SJSA1 (cell line): Measurements from ENCODE around the gene PFKL. TPM values are rescaled to one million over a fixed set of nuclear protein-coding genes. Genes with fewer than 3 reads are reported as not detected.

Source experiments
- DNase-seq, 2 experiments: peaks; one replicate each; pipeline ENCODE4 v3.0.0-alpha.2; 2015 to 2020; ENCODE audit warnings: low spot score in 2 of 2, low read depth in 1 of 2
- H3K27ac ChIP-seq: fragments of 250-450 bp; sonication (Bioruptor Pico); 2 replicates; pipeline ENCODE4 v1.5.1; 2020; ENCODE audit warnings: mild to moderate bottlenecking, moderate library complexity
- H3K27me3 ChIP-seq: fragments of 250-450 bp; sonication (Bioruptor Pico); replicated peaks from 2 replicates; pipeline ENCODE4 v1.5.1; 2020; ENCODE audit warnings: mild to moderate bottlenecking, moderate library complexity
- H3K36me3 ChIP-seq: fragments of 250-450 bp; sonication (Bioruptor Pico); 2 replicates; pipeline ENCODE4 v1.5.1; 2020; ENCODE audit warnings: mild to moderate bottlenecking
- H3K4me1 ChIP-seq: fragments of 250-450 bp; sonication (Bioruptor Pico); replicated peaks from 2 replicates; pipeline ENCODE4 v1.6.1; 2021; ENCODE audit warnings: mild to moderate bottlenecking
- H3K4me3 ChIP-seq: fragments of 250-450 bp; sonication (Bioruptor Pico); 2 replicates; pipeline ENCODE4 v1.5.1; 2020; ENCODE audit warnings: mild to moderate bottlenecking
- H3K9me3 ChIP-seq: fragments of 250-450 bp; sonication (Bioruptor Pico); replicated peaks from 2 replicates; pipeline ENCODE4 v1.5.1; 2020; ENCODE audit warnings: mild to moderate bottlenecking
- total RNA-seq: library from RNA; depleted of rRNA; stranded (reverse); fragments of >200 nt; shearing (Covaris generic); gene quantifications from 2 replicates; pipeline ENCODE4 v1.2.3, GENCODE V29; 2014

PFKL gene
- total RNA-seq, 1 experiment from 2014 or later = 134 TPM

DNA sequence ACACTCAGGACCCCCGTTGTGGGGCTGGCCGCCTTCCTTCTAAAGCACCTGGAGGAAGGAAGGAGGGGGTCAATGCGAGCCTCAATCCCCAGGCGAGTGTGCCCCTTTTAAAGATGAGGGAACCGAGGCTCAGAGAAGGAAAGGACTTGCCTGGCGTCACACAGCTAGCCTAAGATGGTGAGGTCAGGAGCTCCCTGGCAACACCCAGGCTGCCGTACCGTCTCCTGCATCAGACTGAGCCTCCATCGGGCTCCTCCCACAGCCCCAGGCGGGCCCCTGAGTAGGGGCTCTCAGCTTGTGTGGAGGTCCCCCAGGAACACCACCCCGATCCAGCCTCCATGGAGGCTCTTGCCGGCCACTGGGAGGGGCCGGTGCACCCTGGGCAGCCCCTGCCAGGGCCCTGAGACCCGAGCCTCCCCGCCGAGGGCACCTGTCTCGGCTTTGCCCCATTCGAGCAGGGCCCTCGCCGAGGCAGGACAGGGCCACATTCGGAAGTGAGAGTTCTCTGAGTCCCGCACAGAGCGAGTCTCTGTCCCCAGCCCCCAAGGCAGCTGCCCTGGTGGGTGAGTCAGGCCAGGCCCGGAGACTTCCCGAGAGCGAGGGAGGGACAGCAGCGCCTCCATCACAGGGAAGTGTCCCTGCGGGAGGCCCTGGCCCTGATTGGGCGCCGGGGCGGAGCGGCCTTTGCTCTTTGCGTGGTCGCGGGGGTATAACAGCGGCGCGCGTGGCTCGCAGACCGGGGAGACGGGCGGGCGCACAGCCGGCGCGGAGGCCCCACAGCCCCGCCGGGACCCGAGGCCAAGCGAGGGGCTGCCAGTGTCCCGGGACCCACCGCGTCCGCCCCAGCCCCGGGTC is 14.5 kb upstream of the PFKL start, which contains the start of gene AIRE:
Gene AIRE (plus strand): TSS at position 739 of the 855 bp plus-strand sequence. CDS start 131 bp downstream, outside the sequence.
- H3K4me1 ChIP-seq = peaks cover 7% of the 10 kb centered on the region
- H3K4me3 ChIP-seq = peak within 1 kb of the TSS; percentile 9; the same call in 1 of the 2 replicates
- peak in 1 of 2 experiments; percentile 70 for DNase-seq
- H3K9me3 ChIP-seq = no peaks in the 10 kb centered on the region; the same call in 1 of the 2 replicates
- 0 out of 2 replicates have a peak, but pooled peaks cover 4% of the 10 kb centered on the region for H3K27me3 ChIP-seq
- H3K27ac ChIP-seq = no peak within 1 kb of the TSS
- no peaks in the 10 kb centered on the region for H3K36me3 ChIP-seq

DNA sequence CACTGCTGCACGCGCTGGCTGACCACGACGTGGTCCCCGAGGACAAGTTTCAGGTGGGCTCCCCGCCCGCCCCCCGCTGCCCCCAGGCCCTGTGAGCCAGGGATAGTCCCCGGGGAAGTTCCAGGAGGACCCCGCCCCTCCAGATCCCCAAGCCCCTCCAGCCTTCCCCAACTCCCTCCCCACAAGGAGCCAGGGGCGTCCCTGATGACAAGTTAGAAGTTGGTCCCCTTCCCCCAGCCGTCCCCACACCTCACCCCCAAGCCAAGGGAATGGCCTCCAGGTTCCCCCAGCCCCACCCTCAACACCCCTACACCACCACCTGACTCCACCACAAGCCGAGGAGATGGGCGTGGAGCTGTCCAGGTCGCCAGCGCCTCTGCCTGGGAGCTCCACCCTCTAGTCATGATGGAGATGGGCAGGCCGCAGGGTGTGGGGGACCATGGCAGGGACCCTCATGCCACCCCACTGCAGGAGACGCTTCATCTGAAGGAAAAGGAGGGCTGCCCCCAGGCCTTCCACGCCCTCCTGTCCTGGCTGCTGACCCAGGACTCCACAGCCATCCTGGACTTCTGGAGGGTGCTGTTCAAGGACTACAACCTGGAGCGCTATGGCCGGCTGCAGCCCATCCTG is 13.7 kb upstream of the PFKL start:
- Histone ChIP-seq H3K4me3 (no peak overlapping the region), H3K4me1 (peaks cover 7% of the 10 kb centered on the region)

DNA sequence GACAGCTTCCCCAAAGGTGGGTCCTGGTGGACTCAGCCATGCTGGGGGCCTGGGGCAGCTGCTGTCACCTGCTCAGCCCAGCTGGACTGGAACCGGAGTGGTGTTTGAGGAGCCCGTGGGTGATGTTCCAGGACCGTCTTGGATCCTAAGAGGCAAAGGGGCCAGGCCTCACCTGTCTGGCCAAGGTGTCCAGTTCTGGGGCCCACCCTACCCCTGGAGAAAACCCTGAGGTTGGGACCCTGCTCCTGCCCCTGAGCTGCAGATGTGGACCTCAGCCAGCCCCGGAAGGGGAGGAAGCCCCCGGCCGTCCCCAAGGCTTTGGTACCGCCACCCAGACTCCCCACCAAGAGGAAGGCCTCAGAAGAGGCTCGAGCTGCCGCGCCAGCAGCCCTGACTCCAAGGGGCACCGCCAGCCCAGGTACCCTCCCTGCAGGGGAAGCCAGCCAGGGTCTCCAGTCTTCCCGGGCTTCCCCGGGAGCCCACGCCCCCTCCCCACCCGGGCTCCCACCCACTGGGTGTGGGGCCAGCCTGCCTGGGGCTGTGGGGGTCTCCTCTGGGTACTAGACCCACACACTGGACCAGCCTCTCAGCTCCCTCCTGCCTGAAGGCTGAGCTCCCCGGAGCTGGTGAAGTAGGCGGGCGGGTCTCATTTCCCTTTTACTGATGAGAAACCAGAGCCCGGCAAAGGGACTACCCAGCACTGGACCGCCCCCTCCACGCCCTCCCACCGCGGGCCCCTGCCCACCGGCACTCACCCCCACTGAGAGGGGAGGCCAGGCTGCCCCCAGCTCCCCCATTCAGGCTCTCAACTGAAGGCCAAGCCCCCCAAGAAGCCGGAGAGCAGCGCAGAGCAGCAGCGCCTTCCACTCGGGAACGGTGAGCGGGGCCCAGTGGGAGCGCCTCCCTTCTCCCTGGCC is 12.9 kb upstream of the PFKL start:
- H3K36me3 ChIP-seq = no peaks in the 10 kb centered on the region
- no peak overlapping the region for H3K4me3 ChIP-seq
- 0 out of 2 replicates have a peak, but pooled peaks cover 4% of the 10 kb centered on the region for H3K27me3 ChIP-seq
- peaks cover 7% of the 10 kb centered on the region for H3K4me1 ChIP-seq
- H3K9me3 ChIP-seq = no peaks in the 10 kb centered on the region; the same call in 1 of the 2 replicates
- H3K27ac ChIP-seq = no peak overlapping the region
- no peak for DNase-seq

More for the DNA sequence above, 13.7 kb upstream of the PFKL start:
- Histone ChIP-seq H3K27ac (no peak overlapping the region), H3K27me3 (0 out of 2 replicates have a peak, but pooled peaks cover 4% of the 10 kb centered on the region), H3K36me3 (no peaks in the 10 kb centered on the region), H3K9me3 (no peaks in the 10 kb centered on the region; the same call in 1 of the 2 replicates)
- DNase-seq = no peak

DNA sequence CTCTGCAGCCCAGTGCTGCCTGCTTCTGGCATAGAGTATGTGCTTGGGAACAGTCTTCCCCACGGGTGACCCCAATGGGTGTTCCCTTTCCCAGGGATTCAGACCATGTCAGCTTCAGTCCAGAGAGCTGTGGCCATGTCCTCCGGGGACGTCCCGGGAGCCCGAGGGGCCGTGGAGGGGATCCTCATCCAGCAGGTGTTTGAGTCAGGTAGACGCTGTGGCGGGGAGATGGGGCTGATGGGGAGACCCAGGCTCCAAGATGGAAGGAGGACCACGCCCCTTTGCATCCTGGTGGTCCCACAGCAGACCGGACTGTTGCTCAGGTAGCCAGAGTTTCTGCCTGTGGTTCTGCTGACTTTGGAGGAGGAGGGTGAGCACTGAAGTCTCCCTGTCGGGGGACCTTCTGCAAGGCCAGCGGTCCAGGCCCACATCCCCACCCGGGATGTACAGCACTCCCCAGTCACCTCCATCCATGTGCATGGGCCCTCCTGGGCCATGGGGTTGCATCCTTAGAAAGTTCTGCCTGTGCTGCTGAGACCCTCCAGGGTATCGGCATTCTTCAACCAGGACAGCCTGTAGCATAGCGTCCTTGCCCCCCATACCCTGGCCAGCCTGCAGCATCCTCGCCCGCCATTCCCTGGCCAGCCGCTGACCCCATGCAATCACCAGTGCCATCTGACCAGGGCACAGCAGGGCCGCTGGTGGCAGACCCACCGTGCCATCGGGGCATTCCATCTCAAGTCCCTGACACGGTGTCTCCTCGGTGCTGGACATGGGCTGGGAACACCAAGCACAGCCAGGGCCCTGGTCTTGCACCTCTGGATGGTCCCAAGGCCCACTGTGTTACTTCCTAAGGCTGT is 11.4 kb upstream of the PFKL start:
- DNase-seq = no peak
- Histone ChIP-seq H3K4me1 (peaks cover 7% of the 10 kb centered on the region), H3K4me3 (no peak overlapping the region), H3K27me3 (0 out of 2 replicates have a peak, but pooled peaks cover 4% of the 10 kb centered on the region), H3K9me3 (no peaks in the 10 kb centered on the region; the same call in 1 of the 2 replicates), H3K27ac (no peak overlapping the region), H3K36me3 (no peaks in the 10 kb centered on the region)

DNA sequence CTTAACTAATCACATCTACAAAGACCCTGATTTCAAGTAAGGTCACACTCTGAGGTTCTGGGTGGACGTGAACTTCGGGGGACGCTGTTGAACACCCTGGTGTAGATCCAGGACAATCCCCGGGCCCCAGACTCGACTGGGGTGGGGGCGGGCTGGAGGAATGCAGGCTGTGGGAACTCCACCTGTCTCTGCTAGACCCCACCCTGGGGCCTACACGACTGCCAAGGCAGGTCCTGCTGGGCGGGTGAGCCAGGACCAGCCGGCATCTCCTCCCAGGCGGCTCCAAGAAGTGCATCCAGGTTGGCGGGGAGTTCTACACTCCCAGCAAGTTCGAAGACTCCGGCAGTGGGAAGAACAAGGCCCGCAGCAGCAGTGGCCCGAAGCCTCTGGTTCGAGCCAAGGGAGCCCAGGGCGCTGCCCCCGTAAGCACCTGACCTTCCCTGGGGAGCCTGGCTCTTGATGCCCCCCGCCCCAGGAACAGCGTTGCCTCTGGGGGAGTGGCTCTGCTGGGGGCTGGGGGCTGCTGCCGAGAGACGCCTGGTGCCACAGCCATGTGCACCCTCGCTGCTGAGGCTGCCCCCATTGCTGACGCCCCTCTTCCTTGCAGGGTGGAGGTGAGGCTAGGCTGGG is 10.4 kb upstream of the PFKL start:
- H3K36me3 ChIP-seq = no peaks in the 10 kb centered on the region
- 0 out of 2 replicates have a peak, but pooled peaks cover 4% of the 10 kb centered on the region for H3K27me3 ChIP-seq
- H3K4me3 ChIP-seq = no peak overlapping the region
- no peaks in the 10 kb centered on the region; the same call in 1 of the 2 replicates for H3K9me3 ChIP-seq
- H3K27ac ChIP-seq = no peak overlapping the region
- H3K4me1 ChIP-seq = peaks cover 7% of the 10 kb centered on the region
- DNase-seq = no peak

DNA sequence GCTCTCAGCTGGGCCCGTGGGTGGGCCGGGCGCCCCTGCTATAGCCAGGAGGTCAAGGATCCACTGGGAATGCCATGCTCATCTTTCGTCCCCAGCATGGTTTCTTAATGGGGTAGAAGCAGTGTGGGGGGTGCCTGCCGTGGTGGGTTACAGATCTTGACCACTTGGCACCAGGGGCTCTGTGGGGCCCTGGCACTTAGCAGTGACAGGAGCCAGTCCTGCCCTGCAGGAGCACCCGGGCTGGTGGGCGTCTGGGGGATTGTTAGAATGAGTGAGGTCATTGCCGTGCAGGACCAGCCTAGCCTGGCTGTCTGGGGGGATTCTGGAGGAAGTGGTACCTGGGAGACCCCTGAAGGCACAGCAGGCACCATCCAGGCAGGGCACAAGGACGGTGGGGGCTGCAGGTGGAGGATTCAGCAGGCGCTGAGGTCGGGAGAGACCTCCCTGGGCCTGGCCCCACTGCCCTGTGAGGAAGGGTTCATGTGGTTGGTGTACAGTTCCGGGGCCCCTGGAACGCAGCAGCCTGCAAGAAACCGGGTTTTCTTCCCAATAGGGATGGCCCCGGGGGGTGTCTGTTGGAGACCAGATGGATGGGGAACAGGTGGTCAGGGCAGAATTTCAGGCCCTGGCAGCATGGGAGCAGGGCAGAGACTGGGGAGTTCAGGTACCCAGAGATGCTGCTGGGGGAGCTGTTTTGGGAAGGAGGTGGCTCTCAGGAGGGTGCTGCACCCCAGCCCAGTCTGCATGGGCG is 9.4 kb upstream of the PFKL start:
- Histone ChIP-seq H3K4me1 (peaks cover 4% of the 10 kb centered on the region), H3K27ac (no peak overlapping the region), H3K36me3 (no peaks in the 10 kb centered on the region), H3K27me3 (0 out of 2 replicates have a peak, but pooled peaks cover 2% of the 10 kb centered on the region), H3K9me3 (no peaks in the 10 kb centered on the region; the same call in 1 of the 2 replicates), H3K4me3 (no peak overlapping the region)
- no peak for DNase-seq

DNA sequence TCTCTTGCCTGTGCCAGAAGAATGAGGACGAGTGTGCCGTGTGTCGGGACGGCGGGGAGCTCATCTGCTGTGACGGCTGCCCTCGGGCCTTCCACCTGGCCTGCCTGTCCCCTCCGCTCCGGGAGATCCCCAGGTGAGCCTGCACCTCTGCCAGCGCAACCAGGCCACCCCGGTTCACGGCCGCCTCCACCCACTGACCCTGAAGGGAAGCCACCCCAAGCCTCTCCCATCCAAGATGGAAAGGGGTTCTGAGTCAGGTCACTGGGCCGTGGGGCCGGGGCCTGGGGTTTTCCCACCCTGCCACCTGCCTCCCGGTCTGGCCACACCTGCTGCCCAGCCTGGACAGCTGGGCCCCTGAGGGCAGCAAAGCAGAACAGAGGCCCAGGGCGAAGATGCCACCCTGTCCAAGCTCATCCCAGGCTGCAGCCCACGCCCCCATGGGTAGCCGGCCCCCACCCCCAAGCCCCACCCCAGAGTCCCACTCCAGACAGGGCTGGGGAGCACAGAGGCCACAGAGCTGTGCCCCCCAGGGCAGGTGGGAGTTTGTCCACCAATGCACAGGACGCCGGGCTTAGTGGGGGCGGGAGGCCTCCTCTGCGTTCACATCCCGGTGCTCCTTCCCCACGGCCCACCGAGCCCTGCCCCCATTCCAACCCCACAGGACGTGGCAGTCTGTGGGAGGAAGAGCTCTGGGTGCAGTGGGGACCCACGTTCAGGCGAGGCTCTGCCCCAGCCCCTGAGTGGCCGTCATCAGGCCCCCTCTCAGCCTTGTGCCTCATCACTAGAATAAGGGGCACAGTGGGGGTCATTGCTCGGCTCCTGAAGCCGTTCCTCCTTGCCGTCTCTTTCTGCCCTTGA is 8.5 kb upstream of the PFKL start:
- H3K27me3 ChIP-seq = no peaks in the 10 kb centered on the region
- H3K4me3 ChIP-seq = no peak overlapping the region

DNA sequence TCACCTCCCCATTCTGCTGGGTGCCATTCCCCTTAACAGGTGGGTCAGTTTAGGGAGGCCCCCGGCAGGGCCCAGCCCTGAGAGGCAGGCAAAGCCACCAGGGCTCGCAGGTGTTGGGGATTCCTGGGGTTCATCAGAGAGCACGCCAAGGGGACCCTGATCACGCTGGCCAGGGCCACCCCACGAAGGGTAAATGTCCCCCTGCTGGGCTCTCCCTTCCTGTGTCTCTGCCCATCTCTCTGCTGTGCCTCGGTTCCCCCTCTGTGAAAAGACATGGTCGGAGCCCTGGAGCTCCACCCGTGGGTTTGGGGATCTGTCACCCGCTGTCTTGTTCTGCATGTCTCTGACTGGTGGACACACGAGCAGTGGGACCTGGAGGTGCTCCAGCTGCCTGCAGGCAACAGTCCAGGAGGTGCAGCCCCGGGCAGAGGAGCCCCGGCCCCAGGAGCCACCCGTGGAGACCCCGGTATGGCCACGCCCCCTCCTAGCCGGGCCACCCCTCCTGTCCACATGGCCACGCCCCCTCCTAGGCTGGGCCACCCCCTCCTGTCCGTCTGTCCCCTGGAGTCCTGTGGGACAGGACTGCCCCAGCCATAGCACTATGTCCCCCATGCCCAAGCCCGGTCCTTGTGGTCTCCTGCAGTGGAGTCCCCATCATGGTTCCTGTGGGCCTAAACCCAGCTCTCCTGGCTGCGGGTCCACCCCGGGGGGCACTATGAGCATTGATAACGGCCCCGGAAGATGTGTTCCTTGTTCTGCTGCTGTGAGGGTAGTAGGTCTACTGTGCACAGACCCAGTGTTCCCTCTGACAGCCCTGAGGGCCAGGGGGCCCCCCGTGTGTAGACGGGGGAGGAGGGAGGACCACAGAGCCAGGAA is 7.7 kb upstream of the PFKL start:
- no peaks in the 10 kb centered on the region for H3K36me3 ChIP-seq
- no peak overlapping the region for H3K27ac ChIP-seq
- no peak overlapping the region for H3K4me3 ChIP-seq
- no peaks in the 10 kb centered on the region for H3K4me1 ChIP-seq
- no peak for DNase-seq
- H3K27me3 ChIP-seq = no peaks in the 10 kb centered on the region
- no peaks in the 10 kb centered on the region for H3K9me3 ChIP-seq

More for the DNA sequence above, 8.5 kb upstream of the PFKL start:
- no peaks in the 10 kb centered on the region for H3K4me1 ChIP-seq
- no peaks in the 10 kb centered on the region for H3K36me3 ChIP-seq
- DNase-seq = no peak
- H3K27ac ChIP-seq = no peak overlapping the region
- H3K9me3 ChIP-seq = no peaks in the 10 kb centered on the region

DNA sequence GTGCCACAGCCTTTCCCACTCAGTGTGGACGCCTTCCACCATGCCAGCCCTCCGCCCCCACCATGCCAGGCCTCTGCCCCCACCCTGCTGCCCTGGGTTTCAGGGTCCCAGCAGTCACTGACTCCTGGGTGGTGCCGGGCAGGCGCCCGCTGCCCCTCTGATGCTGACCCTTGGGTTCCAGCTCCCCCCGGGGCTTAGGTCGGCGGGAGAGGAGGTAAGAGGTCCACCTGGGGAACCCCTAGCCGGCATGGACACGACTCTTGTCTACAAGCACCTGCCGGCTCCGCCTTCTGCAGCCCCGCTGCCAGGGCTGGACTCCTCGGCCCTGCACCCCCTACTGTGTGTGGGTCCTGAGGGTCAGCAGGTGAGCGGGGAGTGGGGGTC is 7.0 kb upstream of the PFKL start:
- H3K27me3 ChIP-seq = no peaks in the 10 kb centered on the region
- DNase-seq = no peak
- no peaks in the 10 kb centered on the region for H3K36me3 ChIP-seq
- H3K9me3 ChIP-seq = no peaks in the 10 kb centered on the region
- H3K27ac ChIP-seq = no peak overlapping the region
- peaks cover 4% of the 10 kb centered on the region for H3K4me1 ChIP-seq
- H3K4me3 ChIP-seq = no peak overlapping the region

DNA sequence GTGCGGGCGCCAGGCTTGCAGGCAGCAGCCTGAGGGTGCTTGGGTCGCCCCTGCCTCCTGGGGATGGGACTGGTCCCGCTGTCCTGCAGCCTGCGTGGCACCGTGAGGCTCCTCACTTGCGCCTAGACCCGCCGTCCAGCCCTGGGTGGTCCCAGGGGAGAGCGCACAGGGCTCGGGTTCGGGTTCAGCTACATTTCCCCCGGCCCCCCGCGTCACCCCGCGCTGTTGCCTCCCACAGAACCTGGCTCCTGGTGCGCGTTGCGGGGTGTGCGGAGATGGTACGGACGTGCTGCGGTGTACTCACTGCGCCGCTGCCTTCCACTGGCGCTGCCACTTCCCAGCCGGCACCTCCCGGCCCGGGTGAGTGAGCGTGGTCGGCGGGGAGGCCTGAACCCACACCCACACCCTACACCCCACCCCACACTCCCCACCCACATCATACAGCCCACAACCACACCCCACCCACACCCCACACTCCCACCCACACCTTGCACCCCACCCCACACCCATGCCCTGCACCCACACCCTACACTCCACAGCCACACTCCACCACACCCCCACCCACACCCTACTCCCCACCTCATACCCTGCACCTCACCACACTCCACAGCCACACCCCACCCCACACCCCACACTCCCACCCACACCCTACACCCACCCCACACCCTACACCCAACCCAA is 6.2 kb upstream of the PFKL start:
- Histone ChIP-seq H3K4me1 (peaks cover 5% of the 10 kb centered on the region), H3K4me3 (no peak overlapping the region), H3K36me3 (no peaks in the 10 kb centered on the region), H3K9me3 (no peaks in the 10 kb centered on the region), H3K27ac (no peak overlapping the region), H3K27me3 (no peaks in the 10 kb centered on the region)
- DNase-seq = no peak
